GM19455 (cell line): ENCODE results near the gene EML1.
A peak's percentile ranks its signal among the peaks of the same experiment; 100 is the strongest.
"Not testable (repeated sequence)": the region's sequence is repeated elsewhere in the genome, so short reads cannot be mapped to it uniquely, and the experiment has no call there.

Experiments
- ATAC-seq: cut with Tn5 transposase; IDR thresholded peaks from one replicate; pipeline ENCODE4 v1.9.1; 2021; ENCODE audit not compliant: unreplicated experiment

Gene EML1

GRCh38 chr14:99930420-99931274 lies 137.4 kb downstream of the EML1 start:
- peak; percentile 86 for ATAC-seq

DNA sequence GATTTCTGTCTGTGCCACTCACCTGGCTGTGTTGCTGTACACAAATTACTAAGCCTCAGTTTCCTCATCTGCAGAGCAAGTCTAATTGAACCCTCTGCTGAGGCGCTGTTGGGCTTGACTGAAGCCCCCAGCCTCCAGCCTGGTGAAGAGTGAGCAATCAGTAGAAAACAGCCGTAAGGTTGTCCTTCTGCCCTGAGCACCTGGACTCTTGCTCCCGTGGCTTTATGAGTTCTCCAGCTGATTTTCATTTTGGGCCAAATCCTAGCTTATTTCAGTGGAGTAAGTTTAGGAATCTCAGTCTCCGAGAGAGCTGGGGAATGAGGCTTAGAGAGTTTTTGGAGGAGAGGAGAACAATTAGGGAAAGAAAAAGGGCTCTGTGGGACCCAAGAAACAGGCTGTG lies 138.1 kb downstream of the EML1 start:
- ATAC-seq, result no peak

DNA sequence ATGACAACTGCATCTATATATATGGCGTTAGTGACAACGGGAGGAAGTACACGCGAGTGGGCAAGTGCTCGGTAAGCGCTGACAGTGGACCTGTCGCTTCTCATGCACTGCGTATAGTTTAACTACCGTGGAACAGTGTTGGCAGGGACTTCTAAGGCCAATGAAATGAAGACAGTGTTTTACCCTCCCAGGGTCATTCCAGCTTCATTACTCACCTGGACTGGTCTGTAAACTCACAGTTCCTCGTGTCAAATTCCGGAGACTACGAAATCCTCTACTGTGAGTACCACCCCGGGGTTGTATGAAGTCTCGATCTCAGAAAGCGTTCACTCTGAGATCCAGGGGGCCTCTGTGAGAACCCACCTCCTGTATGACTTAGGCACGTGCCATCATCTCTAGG lies 142.8 kb downstream of the EML1 start:
- no peak for ATAC-seq

DNA sequence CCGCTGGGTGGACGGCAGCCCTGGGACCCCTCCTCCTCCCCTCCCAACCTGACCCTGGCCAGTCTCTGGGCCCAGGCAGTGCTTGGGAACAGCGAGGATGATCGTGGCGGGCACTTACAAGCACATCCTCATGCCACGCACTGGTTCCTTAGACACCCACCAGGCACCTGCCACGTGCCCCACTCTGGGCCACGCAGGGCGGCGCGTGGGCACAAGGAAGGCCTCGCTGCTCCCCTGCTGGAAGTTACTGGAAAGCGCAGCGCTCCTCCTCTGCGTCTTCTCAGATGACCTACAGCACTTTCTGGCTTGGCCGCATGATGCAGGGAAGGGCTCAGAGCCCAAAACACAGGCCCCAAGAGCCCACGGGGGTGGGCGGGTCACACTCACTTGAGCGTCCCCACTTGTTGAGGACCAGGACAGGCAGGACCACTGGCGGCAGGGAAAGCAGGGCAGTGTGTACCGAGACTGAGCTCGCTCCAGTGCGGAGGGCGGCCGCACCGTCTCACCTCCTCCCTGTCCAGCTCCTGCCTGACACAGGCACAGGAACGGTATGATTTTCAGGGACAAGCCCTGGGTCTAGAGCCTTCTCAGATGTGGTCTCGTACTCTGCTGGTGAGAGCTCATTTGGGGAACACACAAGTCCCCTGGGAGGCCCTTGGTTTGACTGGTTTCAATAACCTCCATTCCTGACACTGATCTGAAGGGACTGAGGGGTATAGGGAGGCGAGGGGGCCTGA lies 143.7 kb downstream of the EML1 start:
- peak; percentile 61 for ATAC-seq

- ATAC-seq, result peak; percentile 13
These were observed 144.4 kb downstream of the EML1 start for GRCh38 chr14:99937475-99938244.

GRCh38 chr14:99938376-99938775 lies 145.2 kb downstream of the EML1 start:
- no peak for ATAC-seq

DNA sequence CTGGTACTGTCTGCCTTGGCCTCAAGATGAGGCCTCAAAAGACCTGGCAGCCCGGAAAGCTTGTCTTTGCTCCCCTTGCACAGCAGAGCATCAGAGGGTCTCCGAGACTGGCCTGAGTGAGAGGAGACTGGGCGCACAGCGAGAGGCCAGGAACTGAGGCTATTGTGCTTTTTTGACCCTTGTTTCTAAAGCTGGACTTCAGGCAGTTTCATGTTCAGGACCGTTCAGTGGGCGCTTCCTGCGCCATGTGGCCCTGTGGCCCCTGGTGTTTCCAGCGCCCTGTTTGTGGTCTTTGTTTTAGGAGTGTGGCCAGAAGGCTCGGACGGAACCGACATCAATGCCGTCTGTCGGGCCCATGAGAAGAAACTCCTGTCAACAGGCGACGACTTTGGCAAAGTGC lies 145.7 kb downstream of the EML1 start:
- no peak for ATAC-seq

DNA sequence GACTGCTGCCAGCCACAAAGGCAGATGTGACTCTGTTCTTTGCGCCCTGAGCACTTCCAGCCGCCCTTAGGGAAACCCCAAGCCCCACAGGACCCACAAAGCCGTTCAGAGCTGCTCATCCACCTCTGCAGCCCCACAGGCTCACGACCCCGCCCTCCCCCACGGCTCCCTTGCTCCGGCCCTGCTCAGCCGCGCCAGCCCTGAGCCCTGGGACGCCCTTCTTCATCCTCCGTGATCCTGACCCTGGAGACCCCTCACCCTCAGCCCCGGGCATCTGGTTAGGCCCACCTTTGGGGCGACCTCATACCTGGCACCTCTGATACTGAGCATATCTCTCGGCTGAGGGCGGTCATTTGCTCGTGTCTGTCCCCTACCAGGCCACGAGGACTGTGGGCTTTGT lies 146.2 kb downstream of the EML1 start:
- no peak for ATAC-seq

GRCh38 chr14:99940064-99940463 lies 146.9 kb downstream of the EML1 start:
- ATAC-seq, result no peak

DNA sequence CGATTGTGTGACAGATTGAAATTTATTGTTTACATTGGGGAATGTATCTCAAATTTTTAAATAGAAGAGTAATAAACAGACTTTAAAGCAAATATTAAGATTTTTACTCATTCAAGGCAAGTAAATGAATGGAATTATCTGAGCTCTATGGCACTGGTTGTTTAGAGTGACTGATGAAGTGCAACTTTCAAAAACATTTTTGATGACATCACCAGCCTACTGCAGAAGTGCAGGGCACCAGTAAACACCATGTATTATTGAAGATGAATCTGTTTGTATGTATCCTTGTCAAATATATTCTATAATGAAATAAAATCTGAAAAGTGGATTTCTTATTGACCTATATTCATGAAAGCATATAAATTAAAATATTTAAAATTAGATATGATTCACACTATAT lies 148.0 kb downstream of the EML1 start:
- no peak for ATAC-seq

- ATAC-seq, result no peak
These were observed 150.4 kb downstream of the EML1 start for GRCh38 chr14:99943620-99944019.

DNA sequence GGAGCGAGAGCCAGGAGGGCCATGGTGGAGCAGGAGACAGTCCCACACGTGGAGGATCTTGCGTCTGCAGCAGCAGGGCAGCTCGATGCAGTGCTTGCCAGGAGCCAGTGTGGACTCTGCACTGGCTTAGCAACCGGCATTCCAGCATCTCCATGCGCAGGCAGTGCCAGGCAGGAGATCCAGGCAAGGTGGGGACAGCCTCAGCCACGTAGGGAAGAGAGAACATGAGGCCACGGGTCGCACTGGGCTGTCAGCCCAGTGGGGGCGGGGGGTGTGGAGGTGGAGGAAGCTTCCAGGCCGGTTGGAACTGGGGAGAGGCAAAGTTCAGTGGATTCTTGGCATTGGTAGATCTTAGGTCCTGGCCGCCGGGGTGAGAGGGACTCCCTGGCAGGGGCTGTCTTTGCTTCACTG lies 151.0 kb downstream of the EML1 start:
- ATAC-seq, result no peak

DNA sequence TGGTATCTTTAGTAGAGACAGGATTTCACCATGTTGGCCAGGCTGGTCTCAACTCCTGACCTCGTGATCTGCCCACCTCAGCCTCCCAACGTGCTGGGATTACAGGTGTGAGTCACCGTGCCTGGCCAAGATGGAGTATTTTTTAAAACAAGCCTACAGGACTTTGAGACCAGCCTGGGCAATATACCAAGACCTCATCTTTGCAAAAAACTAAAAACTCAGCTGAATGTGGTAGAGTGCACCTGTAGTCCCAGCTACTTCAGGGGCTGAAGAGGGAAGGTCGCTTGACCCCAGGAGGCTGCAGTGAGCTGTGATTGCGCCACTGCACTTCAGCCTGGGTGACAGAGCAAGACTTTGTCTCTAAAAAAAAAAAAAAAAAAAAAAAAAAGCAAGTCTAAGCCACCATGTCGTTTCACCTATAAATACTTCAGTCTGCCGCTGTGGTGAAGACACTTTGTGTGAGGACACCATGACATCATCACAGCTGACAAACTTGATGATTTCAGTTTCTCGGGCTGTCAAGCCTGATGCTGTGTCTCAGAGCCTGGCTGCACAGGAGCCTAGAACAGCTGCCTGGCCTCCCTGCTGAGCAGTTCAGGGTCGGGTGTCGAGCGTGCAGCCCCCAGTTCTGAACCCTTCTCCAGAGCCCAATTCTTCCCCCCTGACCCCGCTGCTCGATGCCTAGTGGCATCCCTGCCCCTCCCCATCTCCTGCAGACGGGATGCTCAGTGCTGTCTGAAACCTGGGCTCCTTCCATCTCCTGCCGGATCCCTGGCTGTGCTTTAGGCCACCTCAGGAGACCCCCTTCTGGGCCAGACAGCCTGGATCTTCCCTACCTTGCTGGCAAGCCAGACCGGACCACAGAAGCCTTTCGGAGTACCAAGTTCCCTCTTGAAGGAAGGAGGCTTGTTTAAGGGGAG lies 152.8 kb downstream of the EML1 start:
- peak; percentile 55 for ATAC-seq

- ATAC-seq, result peak; percentile 70
These were observed 153.7 kb downstream of the EML1 start for GRCh38 chr14:99946652-99947489.

- ATAC-seq, result no peak
These were observed 154.5 kb downstream of the EML1 start for GRCh38 chr14:99947695-99948094.

GRCh38 chr14:99949011-99949732 lies 156.0 kb downstream of the EML1 start:
- ATAC-seq, result not testable (repeated sequence)

DNA sequence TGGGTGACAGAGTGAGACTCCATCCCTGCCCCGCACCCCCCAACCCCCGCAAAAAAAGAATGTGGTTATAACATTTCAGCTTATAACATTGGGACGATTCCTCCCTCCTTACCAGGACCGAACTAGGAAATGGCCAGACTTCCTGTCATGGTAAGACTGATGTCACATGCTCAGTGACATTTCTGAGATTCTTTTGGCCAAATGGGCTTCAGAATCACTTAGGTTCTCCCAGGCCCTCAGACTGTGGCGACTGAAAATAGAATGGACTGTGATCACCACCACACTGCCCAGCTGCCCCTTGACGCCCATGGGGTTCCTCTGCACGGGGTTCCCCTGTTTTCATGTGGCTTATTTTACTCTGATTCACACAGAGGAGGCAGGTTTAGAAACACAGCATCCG lies 157.0 kb downstream of the EML1 start:
- no peak for ATAC-seq

DNA sequence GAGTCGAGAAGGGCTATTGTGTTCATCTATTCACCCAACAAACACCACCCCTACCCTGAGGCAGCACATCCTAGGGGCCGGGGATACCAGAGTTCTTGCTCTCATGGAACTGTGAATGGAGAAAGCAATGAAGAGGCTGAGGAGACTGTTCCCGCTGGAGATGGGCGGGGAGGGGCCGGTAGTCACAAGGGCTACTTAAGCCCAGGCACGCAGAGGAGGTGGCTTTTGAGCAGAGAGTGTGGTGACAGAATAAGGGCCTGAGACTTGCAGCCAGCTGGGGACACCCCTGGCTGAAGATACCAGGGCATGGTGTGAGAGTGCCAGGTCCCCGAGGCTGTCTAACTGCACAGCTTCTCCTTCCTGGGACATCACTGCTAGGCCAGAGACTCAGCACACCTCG lies 157.9 kb downstream of the EML1 start:
- ATAC-seq, result no peak

DNA sequence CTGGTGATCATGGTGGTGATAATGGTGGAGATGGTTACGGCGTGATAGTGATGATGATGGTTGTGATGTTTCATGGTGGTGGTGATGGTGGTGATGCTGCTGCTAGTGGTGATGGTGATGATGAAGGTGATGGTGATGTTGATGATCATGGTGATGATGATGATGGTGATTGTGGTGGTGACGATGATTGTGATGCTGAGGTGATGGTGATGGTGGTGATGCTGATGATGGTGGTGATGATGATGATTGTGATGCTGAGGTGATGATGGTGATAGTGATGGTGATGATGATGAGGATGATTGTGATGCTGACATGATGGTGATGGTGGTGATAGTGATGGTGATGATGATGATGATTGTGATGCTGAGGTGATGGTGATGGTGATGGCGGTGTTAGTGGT lies 158.8 kb downstream of the EML1 start:
- ATAC-seq, result no peak
